K562 (cell line): Measurements from ENCODE around the gene CLEC18A. TPM values are rescaled to one million over a fixed set of nuclear protein-coding genes. Genes with fewer than 3 reads are reported as not detected.

Experiments
- ATAC-seq: fragments of 200-7000 bp; cut with Tn5 transposase; 3 replicates; pipeline ENCODE4 v1.9.1; 2020; ENCODE audit warnings: moderate library complexity
- BruUV-seq: library from RNA; stranded (reverse); fragments of 400-500 nt; replicated peaks from 2 replicates; lab custom pipeline; 2021; lab: Mats Ljungman, UMichigan
- CTCF ChIA-PET: fragments of 300-600 bp; formaldehyde crosslinking; extraction: SDS; loops from one replicate; lab custom pipeline; 2021; ENCODE audit warnings: low intra/inter-chr PET ratio; lab: Yijun Ruan, JAX
- POLR2A ChIA-PET: fragments of 300-600, 350-650 bp; sonication (Branson Sonifier 250); formaldehyde crosslinking; extraction: SDS; loops from one replicate; lab custom pipeline; 2021; ENCODE audit warnings: antibody characterized with exemption, inconsistent platforms; lab: Yijun Ruan, JAX
- DNase-seq, 4 experiments: peaks; one replicate each; pipeline versions ENCODE4 v3.0.0 to v3.0.0-alpha.2; 2011 to 2018; ENCODE audit warnings: low spot score in 3 of 4, mixed read lengths in 3 of 4; ENCODE audit errors: extremely low read depth in 1 of 4
- FAIRE-seq: peaks from 2 replicates; lab custom pipeline; 2011; peaks lifted over from hg19 to GRCh38; lab: Jason Lieb, UNC
- H2AFZ ChIP-seq: 2 replicates; pipeline ENCODE4 v1.6.0; 2011; ENCODE audit warnings: low read depth, low read length, control low read depth, inconsistent platforms
- H3K27ac ChIP-seq: fragments of 200-600 bp; 3 replicates; pipeline ENCODE4 v1.8.0; 2011; ENCODE audit warnings: low read depth, mild to moderate bottlenecking, control low read depth, inconsistent platforms, low read length, moderate library complexity, mixed read lengths; ENCODE audit errors: extremely low read depth
- H3K27me3 ChIP-seq, 2 experiments: fragments of 300-600 bp in 1 of 2; 2 replicates in 1 of 2; 3 replicates in 1 of 2; pipeline versions ENCODE4 v1.6.0 to v1.8.0; 2011; ENCODE audit warnings: inconsistent platforms in 2 of 2, low read length in 2 of 2, mild to moderate bottlenecking in 1 of 2, mixed read lengths in 1 of 2, moderate library complexity in 1 of 2; ENCODE audit not compliant: control insufficient read depth in 2 of 2, insufficient read depth in 2 of 2
- H3K36me3 ChIP-seq: fragments of 300-600 bp; 3 replicates; pipeline ENCODE4 v1.8.0; 2011; ENCODE audit warnings: mild to moderate bottlenecking, low read length, inconsistent platforms; ENCODE audit not compliant: control insufficient read depth, insufficient read depth
- H3K4me1 ChIP-seq, 2 experiments: fragments of 200-600 bp in 1 of 2; replicated peaks in 1 of 2; 2 replicates in 1 of 2; 3 replicates in 1 of 2; pipeline versions ENCODE4 v1.5.1 to v1.8.0; 2011; ENCODE audit warnings: inconsistent platforms in 2 of 2, low read length in 2 of 2, mild to moderate bottlenecking in 1 of 2, mixed read lengths in 1 of 2, moderate library complexity in 1 of 2; ENCODE audit not compliant: control insufficient read depth in 2 of 2, insufficient read depth in 2 of 2
- H3K4me2 ChIP-seq: 2 replicates; pipeline ENCODE4 v1.6.1; 2011; ENCODE audit warnings: low read length, control low read depth, inconsistent platforms, mixed read lengths; ENCODE audit not compliant: insufficient read depth
- H3K4me3 ChIP-seq: fragments of 200-600 bp; sonication (generic), shearing (Covaris generic); 2 replicates; pipeline ENCODE4 v1.5.1; 2016; ENCODE audit warnings: control low read depth, inconsistent platforms
- H3K79me2 ChIP-seq: fragments of 200-600 bp; 3 replicates; pipeline ENCODE4 v1.8.0; 2011; ENCODE audit warnings: low read length, inconsistent platforms; ENCODE audit not compliant: control insufficient read depth, insufficient read depth
- H3K9ac ChIP-seq, 2 experiments: 2 replicates each; pipeline versions ENCODE4 v1.6.0 to v1.6.1; 2011; ENCODE audit warnings: low read depth in 2 of 2, low read length in 2 of 2, control low read depth in 1 of 2, inconsistent platforms in 1 of 2, mild to moderate bottlenecking in 1 of 2, mixed read lengths in 1 of 2; ENCODE audit not compliant: insufficient read depth in 1 of 2
- H3K9me1 ChIP-seq: one replicate; pipeline ENCODE4 v1.6.0; 2011; ENCODE audit warnings: inconsistent platforms, mild to moderate bottlenecking, low read length, moderate library complexity; ENCODE audit not compliant: control insufficient read depth, insufficient read depth
- H3K9me3 ChIP-seq: replicated peaks from 2 replicates; pipeline ENCODE4 v1.5.1; 2011; ENCODE audit warnings: low read depth, low read length, inconsistent platforms; ENCODE audit not compliant: control insufficient read depth, insufficient read depth
- H4K20me1 ChIP-seq: replicated peaks from 2 replicates; pipeline ENCODE4 v1.6.1; 2011; ENCODE audit warnings: low read length, inconsistent platforms, mixed read lengths; ENCODE audit not compliant: control insufficient read depth, insufficient read depth
- CBX5 ChIP-seq: IDR thresholded peaks from 2 replicates; pipeline ENCODE4 v1.6.1; 2014; ENCODE audit warnings: low read depth, borderline replicate concordance
- EZH2 ChIP-seq: IDR thresholded peaks from 2 replicates; pipeline ENCODE4 v1.6.1; 2012; ENCODE audit warnings: low read depth, mild to moderate bottlenecking, inconsistent platforms, low read length, borderline replicate concordance
- GTF2E2 ChIP-seq: fragments of 200-800 bp; sonication (Bioruptor generic); IDR thresholded peaks from 2 replicates; pipeline ENCODE4 v1.6.1; 2016; ENCODE audit warnings: missing genetic modification characterization, missing compliant biosample characterization
- KLF16 ChIP-seq: IDR thresholded peaks from 2 replicates; pipeline ENCODE4 v1.6.1; 2016; ENCODE audit warnings: antibody characterized with exemption
- MTA2 ChIP-seq: fragments of 450-650 bp; IDR thresholded peaks from 2 replicates; pipeline ENCODE4 v1.6.1; 2016; ENCODE audit warnings: low read depth
- NELFE ChIP-seq: IDR thresholded peaks from 2 replicates; pipeline ENCODE4 v1.6.1; 2011; ENCODE audit warnings: mild to moderate bottlenecking; ENCODE audit not compliant: insufficient read depth, insufficient read length
- YBX1 ChIP-seq: fragments of 450-650 bp; IDR thresholded peaks from 2 replicates; pipeline ENCODE4 v1.7.1; 2016; ENCODE audit warnings: mild to moderate bottlenecking
- WGBS: fragments of 100-300 bp; shearing (Covaris generic); methylation state at CpG from one replicate; pipeline ENCODE4 v1.1.6; 2016; ENCODE audit warnings: low coverage, mixed read lengths; ENCODE audit not compliant: insufficient coverage; ENCODE audit errors: missing lambda C conversion rate; 5-methylcytosine and 5-hydroxymethylcytosine counted together
- in situ Hi-C: fragments of 300-500 bp; cut with MboI; formaldehyde crosslinking; loops from 4 replicates; pipeline ENCODE4 v1.15.0; 2018; ENCODE audit warnings: inconsistent platforms, mixed read lengths
- intact Hi-C: fragments of 100-400 bp; cut with micrococcal nuclease; formaldehyde crosslinking; loops from 2 replicates; pipeline ENCODE4 v1.14.2; 2022
- polyA plus RNA-seq, 8 experiments: library from polyadenylated mRNA; depleted of rRNA in 4 of 8; stranded (reverse) in 5 of 8; unstranded in 3 of 8; fragments of >200 nt; fragmentation: Nextera tagmentation in 2 of 8; fragmentation: Illumina TruSeq in 1 of 8; extraction: Ambion mirVana in 2 of 8; extraction: Trizol in 1 of 8; gene quantifications; 2 replicates each; pipeline versions ENCODE4 v1.2.1 to v1.2.3, GENCODE V29; 2011 to 2014; ENCODE audit warnings: inconsistent platforms in 1 of 8, missing spikeins in 1 of 8
- total RNA-seq, 7 experiments: library from RNA; depleted of rRNA in 6 of 7; stranded (reverse); fragments of >200 nt in 6 of 7; fragmentation: Illumina TruSeq in 2 of 7; extraction: Trizol in 2 of 7; gene quantifications; 2 replicates each; pipeline versions ENCODE4 v1.2.1 to v1.2.3, GENCODE V29; 2011 to 2021; ENCODE audit warnings: low replicate concordance in 1 of 7
- TF ChIP-seq, protein P1 (sequence below): fragments of 450-650 bp; formaldehyde crosslinking; IDR thresholded peaks from 2 replicates; pipeline ENCODE4 v1.4.0; 2022; ENCODE audit warnings: mild to moderate bottlenecking, moderate library complexity

Gene CLEC18A
- total and polyA plus RNA-seq, 9 of the 15 experiments (the other 6 are each of a cell fraction or from before 2014, with no cell fraction given) = 0.08 to 0.33 (median 0.23) TPM; not detected in 2

- BruUV-seq = no TSS peak
- Histone ChIP-seq H3K79me2 (no peaks in the 10 kb centered on the region), H3K27ac (no peak overlapping the region), H3K27me3 (no peaks in the 10 kb centered on the region), H4K20me1 (no peaks in the 10 kb centered on the region; the same call in 1 of the 2 replicates), H3K4me1 (0 out of 5 replicates have a peak, but pooled peaks cover 0 to 3% of the 10 kb centered on the region in 2 experiments), H3K4me3 (no peak overlapping the region), H3K36me3 (peaks cover 14% of the 10 kb centered on the region; the same call in 1 of the 3 replicates), H3K9me3 (no peaks in the 10 kb centered on the region), H3K4me2 (no peak overlapping the region), H3K9me1 (no peaks in the 10 kb centered on the region), H3K9ac (no peak overlapping the region; a peak in 1 of 4 replicates), H2AFZ (no peak overlapping the region)
- DNase-seq (no peak), ATAC-seq (no peak), FAIRE-seq (no peak)
- intact Hi-C loops (no loop called here), in situ Hi-C loops (loop anchor here (5.0 kb wide), 2 partner anchors 140 to 220 kb away; no protein-coding TSS in a partner anchor)
- CTCF ChIA-PET = no interaction called here
- POLR2A ChIA-PET = interaction anchor here (0.7 kb wide), 1 partner anchor 123 kb away, joined by 3 read pairs; no protein-coding TSS in a partner anchor
- TF ChIP-seq CBX5 (no peak), KLF16 (no peak), GTF2E2 (no peak), EZH2 (no peak), MTA2 (no peak), NELFE (no peak), YBX1 (no peak)
- TF ChIP-seq, protein P1, sequence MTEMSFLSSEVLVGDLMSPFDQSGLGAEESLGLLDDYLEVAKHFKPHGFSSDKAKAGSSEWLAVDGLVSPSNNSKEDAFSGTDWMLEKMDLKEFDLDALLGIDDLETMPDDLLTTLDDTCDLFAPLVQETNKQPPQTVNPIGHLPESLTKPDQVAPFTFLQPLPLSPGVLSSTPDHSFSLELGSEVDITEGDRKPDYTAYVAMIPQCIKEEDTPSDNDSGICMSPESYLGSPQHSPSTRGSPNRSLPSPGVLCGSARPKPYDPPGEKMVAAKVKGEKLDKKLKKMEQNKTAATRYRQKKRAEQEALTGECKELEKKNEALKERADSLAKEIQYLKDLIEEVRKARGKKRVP = no peak
- TF ChIP-seq, all 486 proteins: peak for 0
- 67% methylated on average over 17 of the region's 17 CpGs for WGBS
These were observed 23.9 kb upstream of the CLEC18A start for GRCh38 chr16:69927056-69927757.
